B cell (primary cell): Measurements from ENCODE around the gene NELL2. TPM values are rescaled to one million over a fixed set of nuclear protein-coding genes. Genes with fewer than 3 reads are reported as not detected.

Experiments used
- ATAC-seq: fragments of 200-7000 bp; cut with Tn5 transposase; one replicate; pipeline ENCODE4 v1.10.0; 2021; ENCODE audit warnings: low read depth, mild to moderate bottlenecking, moderate number of reproducible peaks, moderate library complexity
- CTCF ChIA-PET: fragments of 350-600 bp; sonication (Branson Sonifier 250); formaldehyde crosslinking; loops from one replicate; lab custom pipeline; 2021; ENCODE audit warnings: antibody characterized with exemption, inconsistent platforms; lab: Charles Lee
- POLR2A ChIA-PET: fragments of 350-600 bp; sonication (Branson Sonifier 250); formaldehyde crosslinking; loops from one replicate; lab custom pipeline; 2021; ENCODE audit warnings: antibody characterized with exemption; lab: Charles Lee
- DNase-seq: peaks from one replicate; pipeline ENCODE4 v3.0.0; 2013
- H2AFZ ChIP-seq: 2 replicates; pipeline ENCODE4 v1.6.1; 2012; ENCODE audit warnings: mild to moderate bottlenecking, low read depth, low read length; ENCODE audit not compliant: insufficient read depth, poor library complexity, severe bottlenecking
- H3K27ac ChIP-seq, 2 donors: 1 replicate in 1 of 2; 2 replicates in 1 of 2; pipeline ENCODE4 v1.5.1; 2012 to 2013; ENCODE audit warnings: low read length in 2 of 2, mild to moderate bottlenecking in 2 of 2, moderate library complexity in 1 of 2
- H3K27me3 ChIP-seq, 4 experiments: fragments of 200-600 bp in 1 of 4; sonication (generic) in 1 of 4; replicated peaks in 1 of 4; 1 replicate in 2 of 4; 2 replicates in 2 of 4; pipeline versions ENCODE4 v1.6.1 to v1.7.0; 2013 to 2016; ENCODE audit warnings: low read length in 3 of 4, mild to moderate bottlenecking in 2 of 4, mixed read lengths in 1 of 4, moderate library complexity in 1 of 4; ENCODE audit not compliant: insufficient read depth in 4 of 4, control insufficient read depth in 3 of 4; ENCODE audit errors: control extremely low read depth in 1 of 4
- H3K36me3 ChIP-seq, 2 experiments: replicated peaks in 1 of 2; 1 replicate in 1 of 2; 2 replicates in 1 of 2; pipeline versions ENCODE4 v1.6.1 to v1.7.1; 2013; ENCODE audit warnings: low read length in 1 of 2; ENCODE audit not compliant: insufficient read depth in 2 of 2, control insufficient read depth in 1 of 2; ENCODE audit errors: control extremely low read depth in 1 of 2, extremely low read depth in 1 of 2
- H3K4me1 ChIP-seq, 2 donors: fragments of 200-600 bp in 1 of 2; sonication (generic) in 1 of 2; 1 replicate in 1 of 2; 2 replicates in 1 of 2; pipeline versions ENCODE4 v1.5.1 to v1.6.1; 2013 to 2017; ENCODE audit warnings: low read length in 2 of 2; ENCODE audit not compliant: control insufficient read depth in 2 of 2, insufficient read depth in 2 of 2
- H3K4me2 ChIP-seq: replicated peaks from 2 replicates; pipeline ENCODE3; 2012; ENCODE audit warnings: mild to moderate bottlenecking, low read depth, low read length; ENCODE audit not compliant: poor library complexity, severe bottlenecking
- H3K4me3 ChIP-seq, 5 experiments: fragments of 200-600 bp in 1 of 5; sonication (generic) in 1 of 5; 1 replicate in 3 of 5; 2 replicates in 2 of 5; pipeline versions ENCODE4 v1.5.1 to v1.7.0; 2011 to 2016; ENCODE audit warnings: low read length in 4 of 5, mild to moderate bottlenecking in 4 of 5, low read depth in 2 of 5, control low read depth in 1 of 5, moderate library complexity in 1 of 5; ENCODE audit not compliant: insufficient read depth in 1 of 5; ENCODE audit errors: control extremely low read depth in 1 of 5, extremely low read depth in 1 of 5
- H3K79me2 ChIP-seq: fragments of 200-600 bp; sonication (generic); one replicate; pipeline ENCODE4 v1.6.0; 2016; ENCODE audit warnings: low read length; ENCODE audit not compliant: control insufficient read depth, insufficient read depth
- H3K9ac ChIP-seq: fragments of 200-600 bp; sonication (generic); 2 replicates; pipeline ENCODE4 v1.6.1; 2017; ENCODE audit warnings: mild to moderate bottlenecking, low read length, moderate library complexity
- H3K9me3 ChIP-seq, 3 donors: one replicate each; pipeline versions ENCODE4 v1.6.1 to v1.7.1; 2013; ENCODE audit warnings: low read length in 2 of 3; ENCODE audit not compliant: control insufficient read depth in 2 of 3, insufficient read depth in 1 of 3; ENCODE audit errors: control extremely low read depth in 1 of 3
- H4K20me1 ChIP-seq: 2 replicates; pipeline ENCODE4 v1.6.0; 2012; ENCODE audit warnings: mild to moderate bottlenecking, low read length; ENCODE audit not compliant: insufficient read depth, control insufficient read depth, poor library complexity, severe bottlenecking
- H3K27ac Mint-ChIP-seq: one replicate; pipeline ENCODE4 v1.8.0; 2021; ENCODE audit warnings: mixed read lengths
- H3K27me3 Mint-ChIP-seq: one replicate; pipeline ENCODE4 v1.8.0; 2021; ENCODE audit warnings: mixed read lengths
- H3K4me1 Mint-ChIP-seq: one replicate; pipeline ENCODE4 v1.8.0; 2021; ENCODE audit warnings: mixed read lengths
- H3K4me3 Mint-ChIP-seq: one replicate; pipeline ENCODE4 v1.8.0; 2021; ENCODE audit warnings: mixed read lengths
- H3K9me3 Mint-ChIP-seq: one replicate; pipeline ENCODE4 v1.8.0; 2022; ENCODE audit warnings: mixed read lengths; ENCODE audit not compliant: insufficient read depth
- EZH2 ChIP-seq: IDR thresholded peaks from 2 replicates; pipeline ENCODE4 v1.6.1; 2012; ENCODE audit warnings: borderline replicate concordance, low read depth, mild to moderate bottlenecking, moderate library complexity, low read length; ENCODE audit not compliant: insufficient read depth, poor library complexity, severe bottlenecking
- WGBS: methylation state at CpG from one replicate; pipeline ENCODE4 v1.1.5; 2013; ENCODE audit warnings: missing lambda C conversion rate; ENCODE audit not compliant: insufficient coverage; 5-methylcytosine and 5-hydroxymethylcytosine counted together
- intact Hi-C: fragments of 100-400 bp; cut with micrococcal nuclease; formaldehyde crosslinking; loops from one replicate; pipeline ENCODE4 v1.10.0; 2022
- polyA plus RNA-seq: library from polyadenylated mRNA; depleted of rRNA; stranded (reverse); fragments of >200 nt; gene quantifications from 2 replicates; pipeline ENCODE4 v1.2.3, GENCODE V29; 2012
- total RNA-seq, 2 donors: library from RNA; stranded (reverse); fragments of 120-200 nt in 1 of 2; gene quantifications; 1 replicate in 1 of 2; 2 replicates in 1 of 2; pipeline versions ENCODE4 v1.2.3 to v1.2.4, GENCODE V29; 2013 to 2022
- TF ChIP-seq, protein P1 (sequence below): fragments of 200-600 bp; IDR thresholded peaks from one replicate; pipeline ENCODE4 v1.8.0; 2022; ENCODE audit warnings: antibody characterized with exemption, mild to moderate bottlenecking

The NELL2 gene
- total and polyA plus RNA-seq, 2 donors (not counting 1 experiment from before 2014, with no cell fraction given): 0.22 TPM; not detected in 1

DNA sequence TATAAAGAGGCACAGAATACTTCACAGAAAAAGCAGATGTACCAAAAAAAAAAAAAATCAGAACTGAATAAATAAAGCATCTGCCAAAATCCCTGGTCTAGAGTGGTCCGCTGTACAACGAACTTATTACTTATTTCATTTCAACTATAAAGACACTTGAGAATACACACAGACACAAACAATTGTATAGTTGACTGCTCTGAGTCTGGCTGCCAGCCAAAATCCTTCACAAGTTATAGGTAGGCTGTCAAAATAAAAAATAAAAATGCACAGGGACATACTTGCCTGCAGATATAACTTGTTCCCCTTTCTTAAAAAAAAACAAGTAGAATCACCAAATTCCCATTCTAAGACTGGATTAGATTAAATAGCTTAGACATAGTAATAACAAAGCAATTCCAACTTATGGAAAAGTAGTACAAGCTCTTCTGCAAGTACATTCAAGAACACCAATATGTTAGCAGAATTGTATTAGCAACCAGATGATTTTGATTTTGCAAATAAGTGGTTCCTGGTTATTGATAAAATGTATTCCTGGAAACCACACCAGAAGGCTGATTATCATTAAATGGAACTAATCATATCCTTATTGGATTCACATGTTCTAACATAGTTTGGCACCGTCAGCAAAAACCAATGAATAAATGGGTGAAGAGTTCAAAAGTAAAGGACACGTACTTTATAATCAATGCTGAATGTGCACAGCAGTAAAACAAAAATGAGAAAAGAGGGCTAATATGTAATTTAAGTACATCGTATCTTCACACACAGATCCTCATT is 248.5 kb downstream of the NELL2 start:
- Histone ChIP-seq H2AFZ (no peak overlapping the region), H4K20me1 (no peaks in the 10 kb centered on the region), H3K9me3 (no peaks in the 10 kb centered on the region), H3K27ac (no peak overlapping the region), H3K36me3 (no peaks in the 10 kb centered on the region), H3K27me3 (no peaks in the 10 kb centered on the region), H3K4me2 (no peak overlapping the region), H3K79me2 (no peaks in the 10 kb centered on the region), H3K4me1 (no peaks in the 10 kb centered on the region), H3K4me3 (no peak overlapping the region), H3K9ac (no peak overlapping the region)
- POLR2A ChIA-PET: no interaction called here
- Mint-ChIP-seq H3K27ac (no peak overlapping the region), H3K4me3 (no peak overlapping the region), H3K27me3 (peaks cover 4% of the 10 kb centered on the region), H3K4me1 (no peaks in the 10 kb centered on the region), H3K9me3 (no peaks in the 10 kb centered on the region)
- CTCF ChIA-PET: no interaction called here
- DNase-seq (no peak), ATAC-seq (no peak)
- no CpG with 5 or more reads among the region's 5 CpGs for WGBS
- intact Hi-C loops: no loop called here
- no peak for TF ChIP-seq EZH2

DNA sequence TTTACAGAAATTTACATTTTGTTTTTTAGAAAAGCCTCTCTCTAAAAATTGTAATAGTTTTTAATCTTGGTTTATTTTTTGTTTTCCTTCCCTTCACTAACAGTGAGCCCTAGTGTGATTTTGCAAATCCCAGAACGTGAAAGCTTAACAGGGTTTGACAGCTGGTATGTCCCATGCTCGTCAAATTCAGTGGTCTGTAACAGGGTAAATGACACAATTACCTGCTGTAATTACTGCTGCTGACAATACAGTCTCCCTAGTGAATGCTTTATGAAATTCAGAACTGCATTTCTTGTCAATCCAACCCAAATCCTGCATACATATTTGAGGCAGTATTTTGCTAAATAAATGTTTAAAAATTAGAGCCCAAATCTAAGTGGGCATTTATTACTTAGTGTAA is 249.2 kb downstream of the NELL2 start:
- TF ChIP-seq, protein P1, sequence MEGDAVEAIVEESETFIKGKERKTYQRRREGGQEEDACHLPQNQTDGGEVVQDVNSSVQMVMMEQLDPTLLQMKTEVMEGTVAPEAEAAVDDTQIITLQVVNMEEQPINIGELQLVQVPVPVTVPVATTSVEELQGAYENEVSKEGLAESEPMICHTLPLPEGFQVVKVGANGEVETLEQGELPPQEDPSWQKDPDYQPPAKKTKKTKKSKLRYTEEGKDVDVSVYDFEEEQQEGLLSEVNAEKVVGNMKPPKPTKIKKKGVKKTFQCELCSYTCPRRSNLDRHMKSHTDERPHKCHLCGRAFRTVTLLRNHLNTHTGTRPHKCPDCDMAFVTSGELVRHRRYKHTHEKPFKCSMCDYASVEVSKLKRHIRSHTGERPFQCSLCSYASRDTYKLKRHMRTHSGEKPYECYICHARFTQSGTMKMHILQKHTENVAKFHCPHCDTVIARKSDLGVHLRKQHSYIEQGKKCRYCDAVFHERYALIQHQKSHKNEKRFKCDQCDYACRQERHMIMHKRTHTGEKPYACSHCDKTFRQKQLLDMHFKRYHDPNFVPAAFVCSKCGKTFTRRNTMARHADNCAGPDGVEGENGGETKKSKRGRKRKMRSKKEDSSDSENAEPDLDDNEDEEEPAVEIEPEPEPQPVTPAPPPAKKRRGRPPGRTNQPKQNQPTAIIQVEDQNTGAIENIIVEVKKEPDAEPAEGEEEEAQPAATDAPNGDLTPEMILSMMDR: no peak
- TF ChIP-seq EZH2: no peak
- no peak overlapping the region for H3K4me3 ChIP-seq
- H3K9me3 ChIP-seq: no peaks in the 10 kb centered on the region
- DNase-seq (no peak), ATAC-seq (no peak)
- 25% methylated on average over 2 of the region's 2 CpGs for WGBS
- H3K4me3 Mint-ChIP-seq: no peak overlapping the region
- no peak overlapping the region for H3K4me2 ChIP-seq
- H3K4me1 Mint-ChIP-seq: no peaks in the 10 kb centered on the region
- H3K27ac ChIP-seq: no peak overlapping the region
- no peaks in the 10 kb centered on the region for H4K20me1 ChIP-seq
- no peaks in the 10 kb centered on the region for H3K79me2 ChIP-seq
- no peak overlapping the region for H3K27ac Mint-ChIP-seq
- no peaks in the 10 kb centered on the region for H3K27me3 ChIP-seq
- H3K4me1 ChIP-seq: no peaks in the 10 kb centered on the region
- H3K27me3 Mint-ChIP-seq: peaks cover 4% of the 10 kb centered on the region
- H3K9ac ChIP-seq: no peak overlapping the region
- ChIA-PET POLR2A (no interaction called here), CTCF (no interaction called here)
- no peaks in the 10 kb centered on the region for H3K36me3 ChIP-seq
- no peak overlapping the region for H2AFZ ChIP-seq
- H3K9me3 Mint-ChIP-seq: no peaks in the 10 kb centered on the region
- intact Hi-C loops: no loop called here
